COLO829 (cell line): ENCODE data around the gene CRTC1.
"Not testable (repeated sequence)": the region's sequence is repeated elsewhere in the genome, so short reads cannot be mapped to it uniquely, and the experiment has no call there.

Experiments
- DNase-seq: peaks from one replicate; pipeline ENCODE4 v3.0.0; 2012; ENCODE audit warnings: low spot score

Gene CRTC1

GRCh38 chr19:18730885-18731513 lies 47.5 kb downstream of the CRTC1 start:
- no peak for DNase-seq

GRCh38 chr19:18731562-18732008 lies 48.1 kb downstream of the CRTC1 start:
- DNase-seq = no peak

GRCh38 chr19:18733196-18733647 lies 49.7 kb downstream of the CRTC1 start:
- DNase-seq = no peak

GRCh38 chr19:18733762-18734332 lies 50.4 kb downstream of the CRTC1 start:
- not testable (repeated sequence) for DNase-seq

- DNase-seq = no peak
Observed at GRCh38 chr19:18735324-18735723, 51.8 kb downstream of the CRTC1 start.

- no peak for DNase-seq
Observed at GRCh38 chr19:18735752-18736151, 52.3 kb downstream of the CRTC1 start.

GRCh38 chr19:18736415-18737336 lies 53.2 kb downstream of the CRTC1 start:
- DNase-seq = no peak

- DNase-seq = no peak
Observed at GRCh38 chr19:18737337-18737953, 54.0 kb downstream of the CRTC1 start.

- no peak for DNase-seq
Observed at GRCh38 chr19:18737954-18738351, 54.5 kb downstream of the CRTC1 start.

GRCh38 chr19:18738961-18739690 lies 55.6 kb downstream of the CRTC1 start:
- no peak for DNase-seq

GRCh38 chr19:18741124-18742121 lies 57.9 kb downstream of the CRTC1 start:
- DNase-seq = no peak

GRCh38 chr19:18742324-18742723 lies 58.8 kb downstream of the CRTC1 start:
- DNase-seq = no peak

- DNase-seq = no peak
Observed at GRCh38 chr19:18742838-18743783, 59.6 kb downstream of the CRTC1 start.

GRCh38 chr19:18743784-18744418 lies 60.4 kb downstream of the CRTC1 start:
- no peak for DNase-seq

- DNase-seq = no peak
Observed at GRCh38 chr19:18745012-18745735, 61.7 kb downstream of the CRTC1 start.

- no peak for DNase-seq
Observed at GRCh38 chr19:18745931-18746330, 62.5 kb downstream of the CRTC1 start.

- DNase-seq = no peak
Observed at GRCh38 chr19:18746401-18747325, 63.2 kb downstream of the CRTC1 start.
